DMS114 treated with DMSO at 0.1 percent for 48 hours (cell line): ENCODE data around the gene DNAH7.
"Not testable (repeated sequence)": the region's sequence is repeated elsewhere in the genome, so short reads cannot be mapped to it uniquely, and the experiment has no call there.

Source experiments
- DNase-seq: peaks from one replicate; lab custom pipeline; 2025; ENCODE audit not compliant: unreplicated experiment; lab: John Stamatoyannopoulos, UW

Gene DNAH7

GRCh38 chr2:195984923-195985726 is 83.5 kb downstream of the DNAH7 start:
- no peak for DNase-seq

DNA sequence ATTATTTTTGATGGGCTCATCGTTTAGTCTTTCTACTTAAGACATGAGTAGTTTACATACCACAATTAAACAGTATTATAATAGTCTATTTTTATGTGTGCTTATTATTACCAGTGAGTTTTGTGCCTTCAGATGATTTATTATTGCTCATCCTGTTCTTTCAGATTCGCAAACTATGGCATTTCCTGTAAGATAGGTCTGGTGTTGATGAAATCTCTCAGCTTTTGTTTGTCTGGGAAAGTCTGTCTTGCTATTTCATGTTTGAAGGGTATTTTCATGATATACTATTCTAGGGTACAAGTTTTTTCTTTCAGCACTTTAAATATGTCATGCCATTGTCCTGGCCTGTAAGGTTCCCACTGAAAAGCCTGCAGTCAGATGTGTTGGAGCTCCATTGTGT is 101.3 kb downstream of the DNAH7 start:
- DNase-seq: no peak

DNA sequence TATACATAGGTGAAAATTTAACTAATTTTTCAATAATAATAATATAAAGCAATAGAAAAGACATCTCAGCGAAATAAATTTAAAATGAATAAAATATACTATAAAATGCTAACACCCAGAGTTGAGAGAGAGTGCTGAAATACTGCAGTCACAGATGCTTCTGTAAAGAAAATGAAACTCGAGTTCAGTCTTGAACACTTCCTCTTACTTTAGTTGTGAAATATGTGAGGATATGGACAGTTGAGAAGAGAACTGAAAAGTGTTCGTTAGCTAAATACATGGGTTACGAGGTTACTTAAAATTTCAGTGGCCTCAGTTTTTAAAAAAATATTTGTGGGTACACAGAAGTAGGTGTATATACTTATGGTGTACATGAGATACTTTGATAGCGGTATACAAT is 106.8 kb downstream of the DNAH7 start:
- DNase-seq: no peak

GRCh38 chr2:195959341-195959740 is 109.3 kb downstream of the DNAH7 start:
- no peak for DNase-seq

DNA sequence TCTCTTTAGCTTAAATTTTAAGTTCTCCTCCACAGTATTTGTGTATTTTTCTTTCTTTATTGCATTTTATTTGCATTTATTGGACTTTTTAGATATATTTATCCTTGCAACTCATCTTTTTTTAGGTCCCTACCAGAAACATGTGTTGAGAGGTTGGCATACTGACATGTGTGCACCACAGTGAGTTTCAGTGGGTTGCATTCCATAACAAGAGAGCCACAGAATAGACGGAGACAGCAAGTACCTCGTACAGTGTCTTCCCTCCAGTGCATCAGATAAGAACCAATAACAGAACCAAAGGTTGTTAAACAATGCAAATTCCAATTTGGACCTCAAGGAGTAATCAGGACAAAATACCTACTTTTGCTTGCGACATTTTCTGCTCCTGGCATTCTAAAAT is 111.9 kb downstream of the DNAH7 start:
- no peak for DNase-seq

DNA sequence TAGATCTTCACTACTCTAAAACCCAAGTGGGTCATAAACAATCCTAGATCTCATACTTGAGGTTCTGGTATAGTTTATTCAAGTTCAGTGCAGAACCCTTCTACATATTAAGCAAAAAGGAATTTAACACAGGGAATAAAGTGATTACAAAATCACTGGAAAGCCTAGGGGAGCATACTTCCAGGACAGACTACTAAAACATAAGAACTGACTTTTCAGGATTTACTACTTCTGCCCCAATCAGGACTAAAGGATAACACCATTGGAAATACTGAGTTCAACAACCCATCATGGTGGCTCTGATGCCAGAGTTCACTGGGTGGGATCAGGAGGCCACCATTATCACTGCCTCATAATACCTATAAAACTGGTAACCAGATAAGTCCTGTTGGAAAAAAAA is 123.6 kb downstream of the DNAH7 start:
- DNase-seq: no peak

DNA sequence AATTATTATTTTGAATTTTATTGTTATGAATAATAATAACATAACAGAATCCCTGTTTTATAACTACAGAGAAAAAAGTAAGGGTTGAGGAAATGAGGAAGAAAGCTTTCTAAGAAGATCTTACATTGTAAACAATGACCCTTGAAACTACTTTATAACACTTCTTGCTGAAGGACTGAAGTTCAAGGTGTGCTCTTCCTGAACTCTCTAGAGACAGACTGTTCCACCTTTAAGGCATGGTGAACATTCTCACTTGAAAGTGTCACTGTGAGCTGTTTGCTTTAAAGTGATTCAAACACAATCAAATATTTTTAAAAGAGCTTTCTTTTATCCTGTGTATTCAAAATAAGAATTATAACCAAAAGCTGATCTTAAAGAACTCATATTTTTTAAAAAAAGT is 131.5 kb downstream of the DNAH7 start:
- no peak for DNase-seq

- no peak for DNase-seq
Measured at GRCh38 chr2:195934484-195934883, 134.2 kb downstream of the DNAH7 start.

DNA sequence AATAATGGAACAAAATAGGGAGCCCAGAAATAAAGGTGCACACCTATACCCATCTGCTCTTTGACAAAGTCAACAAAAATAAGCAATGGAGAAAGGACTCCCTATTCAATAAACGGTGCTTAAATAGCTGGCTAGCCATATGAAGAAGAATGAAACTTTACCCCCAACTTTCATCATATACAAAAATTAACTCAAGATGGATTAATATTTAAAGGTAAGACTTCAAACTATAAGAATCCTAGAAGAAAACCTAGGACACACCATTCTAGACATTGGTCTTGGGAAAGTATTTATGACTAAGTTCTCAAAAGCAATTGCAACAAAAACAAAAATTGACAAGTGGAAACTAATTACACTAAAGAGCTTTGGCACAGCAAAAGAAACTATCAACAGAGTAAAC is 139.1 kb downstream of the DNAH7 start:
- no peak for DNase-seq

- no peak for DNase-seq
Measured at GRCh38 chr2:195925120-195925519, 143.5 kb downstream of the DNAH7 start.

DNA sequence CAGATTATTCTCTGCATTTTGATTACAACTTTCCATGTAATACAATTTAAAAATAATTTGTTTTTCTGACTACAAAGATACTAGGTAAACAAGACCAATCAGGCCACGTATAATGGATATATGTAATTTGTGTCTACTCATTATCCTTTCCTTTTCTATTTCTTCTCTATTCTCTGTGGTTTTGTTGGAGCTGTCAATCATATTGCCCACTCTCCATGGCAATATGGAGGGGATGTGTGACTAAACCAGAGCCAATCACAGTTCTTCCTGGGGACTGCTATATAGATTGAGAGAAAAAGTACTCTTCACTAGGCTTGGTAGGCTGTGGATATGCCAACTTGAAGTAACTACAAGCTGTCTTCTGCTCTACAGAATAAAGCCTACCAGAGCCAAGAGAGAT is 144.7 kb downstream of the DNAH7 start:
- no peak for DNase-seq

- not testable (repeated sequence) for DNase-seq
Measured at GRCh38 chr2:195917021-195917600, 151.5 kb downstream of the DNAH7 start.

GRCh38 chr2:195912079-195912478 is 156.6 kb downstream of the DNAH7 start:
- no peak for DNase-seq

DNA sequence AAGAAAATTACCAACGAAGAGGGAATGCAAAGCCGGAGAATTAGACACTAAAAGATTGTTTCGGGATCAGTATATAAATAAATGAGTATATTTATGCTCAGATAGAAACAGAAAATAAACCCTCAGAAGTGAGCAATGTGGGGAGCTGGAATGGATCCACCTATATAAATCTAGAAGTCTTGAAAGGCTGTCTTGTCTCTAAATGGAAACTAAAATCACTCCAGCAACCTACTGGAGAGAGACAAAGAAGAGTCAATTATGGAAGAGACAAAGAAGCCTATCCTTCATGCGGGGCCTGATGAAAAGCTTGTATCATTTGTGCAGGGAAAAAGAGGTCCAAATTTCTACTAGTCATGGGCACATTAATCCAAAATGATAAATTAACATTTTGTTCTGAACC is 158.1 kb downstream of the DNAH7 start:
- DNase-seq: no peak

DNA sequence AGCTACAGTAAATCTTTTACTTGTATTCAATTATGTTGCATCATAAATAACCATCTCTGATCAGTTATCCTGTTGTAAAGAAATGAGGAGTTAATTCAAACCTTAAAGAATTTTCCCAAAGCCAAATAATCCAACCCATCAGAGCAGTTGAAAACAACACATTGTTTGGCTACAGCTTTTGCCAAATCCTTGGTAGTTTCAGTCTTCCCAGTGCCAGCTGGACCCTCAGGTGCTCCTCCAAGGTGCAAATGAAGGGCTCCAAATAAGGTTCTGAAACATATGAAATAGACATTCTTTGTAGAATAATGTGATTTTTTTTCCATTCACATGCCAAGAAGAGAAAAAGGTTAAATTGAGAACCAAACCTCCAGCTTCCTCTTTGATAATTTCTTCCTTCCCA is 158.7 kb downstream of the DNAH7 start:
- DNase-seq: no peak

GRCh38 chr2:195907474-195907873 is 161.2 kb downstream of the DNAH7 start:
- DNase-seq: no peak

GRCh38 chr2:195903956-195904355 is 164.7 kb downstream of the DNAH7 start:
- DNase-seq: no peak

- no peak for DNase-seq
Measured at GRCh38 chr2:195902857-195903256, 165.8 kb downstream of the DNAH7 start.

DNA sequence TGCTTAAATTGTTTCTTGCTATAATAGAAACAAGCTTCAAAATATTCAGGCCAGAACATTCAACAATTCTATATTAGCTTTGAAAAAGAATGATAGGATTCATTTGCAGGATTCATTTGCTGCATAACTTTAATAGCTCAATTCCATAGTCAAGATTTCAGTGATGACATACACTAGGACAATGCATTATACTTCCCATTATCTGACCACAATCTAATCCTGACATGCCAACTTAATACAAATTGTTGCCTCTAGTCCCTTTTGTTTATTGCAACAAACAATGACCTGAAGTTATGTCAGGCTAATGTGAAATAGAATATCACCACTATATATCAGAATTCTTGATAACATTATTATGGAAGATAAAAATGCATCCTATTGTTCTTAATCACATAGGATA is 169.4 kb downstream of the DNAH7 start:
- DNase-seq: no peak

GRCh38 chr2:195898505-195899191 is 170.0 kb downstream of the DNAH7 start:
- no peak for DNase-seq

DNA sequence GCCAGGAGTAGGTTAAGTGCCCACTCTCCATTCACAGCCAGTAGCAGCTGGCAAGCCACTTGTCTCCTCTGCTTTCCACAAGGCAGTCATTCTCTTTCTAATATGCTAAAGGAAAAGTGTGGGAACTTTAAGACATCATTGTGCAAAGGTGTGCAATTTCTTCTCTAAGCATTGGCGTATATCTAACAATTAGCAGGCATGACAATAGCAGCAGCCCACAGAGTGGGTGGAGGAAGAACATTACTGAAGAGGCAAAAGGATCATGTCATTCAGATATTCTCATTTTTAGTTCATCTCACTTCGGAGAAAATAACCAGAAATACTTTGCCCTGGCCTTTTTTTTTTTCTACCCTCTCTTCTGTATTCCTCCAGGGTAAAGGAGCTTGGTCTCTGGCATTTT is 177.6 kb downstream of the DNAH7 start:
- DNase-seq: no peak

- DNase-seq: no peak
Measured at GRCh38 chr2:195879153-195879552, 189.5 kb downstream of the DNAH7 start.
